ENCODE results near the gene SLC35B2.

Gene SLC35B2

DNA sequence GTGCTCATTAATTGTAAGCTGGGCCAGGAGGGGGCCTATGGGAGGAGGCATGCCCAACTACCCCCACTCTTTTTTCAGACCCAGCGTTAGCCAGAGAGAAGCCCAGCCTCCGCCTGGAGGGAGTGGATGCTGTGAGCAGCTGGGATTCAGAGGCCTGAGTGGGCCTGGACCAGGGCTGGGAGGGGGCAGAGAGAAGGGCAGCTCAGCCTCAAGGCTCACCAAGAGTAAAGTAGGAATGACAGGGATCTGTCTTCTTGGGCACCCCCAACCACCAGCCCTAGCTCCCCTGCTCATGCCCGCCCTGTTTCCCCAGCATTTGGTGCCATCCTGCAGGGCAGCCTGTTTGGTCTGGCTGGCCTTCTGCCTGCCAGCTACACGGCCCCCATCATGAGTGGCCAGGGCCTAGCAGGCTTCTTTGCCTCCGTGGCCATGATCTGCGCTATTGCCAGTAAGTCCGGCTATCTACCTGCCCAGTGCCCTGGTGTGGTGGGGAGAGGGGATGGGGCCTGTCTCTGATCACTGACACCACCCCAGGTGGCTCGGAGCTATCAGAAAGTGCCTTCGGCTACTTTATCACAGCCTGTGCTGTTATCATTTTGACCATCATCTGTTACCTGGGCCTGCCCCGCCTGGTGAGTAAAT is 27.2 kb downstream of the SLC35B2 start:
- H3K4me1 ChIP-seq (ENCODE audit: insufficient read depth, poor library complexity, severe bottlenecking): no peaks in the 10 kb centered on the region
- no peaks in the 10 kb centered on the region for H3K9me3 ChIP-seq (ENCODE audit: severe bottlenecking)
- DNase-seq (ENCODE audit: low spot score): no peak
- TF ChIP-seq, protein P1, sequence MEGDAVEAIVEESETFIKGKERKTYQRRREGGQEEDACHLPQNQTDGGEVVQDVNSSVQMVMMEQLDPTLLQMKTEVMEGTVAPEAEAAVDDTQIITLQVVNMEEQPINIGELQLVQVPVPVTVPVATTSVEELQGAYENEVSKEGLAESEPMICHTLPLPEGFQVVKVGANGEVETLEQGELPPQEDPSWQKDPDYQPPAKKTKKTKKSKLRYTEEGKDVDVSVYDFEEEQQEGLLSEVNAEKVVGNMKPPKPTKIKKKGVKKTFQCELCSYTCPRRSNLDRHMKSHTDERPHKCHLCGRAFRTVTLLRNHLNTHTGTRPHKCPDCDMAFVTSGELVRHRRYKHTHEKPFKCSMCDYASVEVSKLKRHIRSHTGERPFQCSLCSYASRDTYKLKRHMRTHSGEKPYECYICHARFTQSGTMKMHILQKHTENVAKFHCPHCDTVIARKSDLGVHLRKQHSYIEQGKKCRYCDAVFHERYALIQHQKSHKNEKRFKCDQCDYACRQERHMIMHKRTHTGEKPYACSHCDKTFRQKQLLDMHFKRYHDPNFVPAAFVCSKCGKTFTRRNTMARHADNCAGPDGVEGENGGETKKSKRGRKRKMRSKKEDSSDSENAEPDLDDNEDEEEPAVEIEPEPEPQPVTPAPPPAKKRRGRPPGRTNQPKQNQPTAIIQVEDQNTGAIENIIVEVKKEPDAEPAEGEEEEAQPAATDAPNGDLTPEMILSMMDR (IDR thresholded peaks at IDR 0.05; ENCODE audit: poor library complexity, severe bottlenecking): no peak
- ATAC-seq (ENCODE audit: low read depth): no peak
- peaks cover 30% of the 10 kb centered on the region for H3K36me3 ChIP-seq (ENCODE audit: low read depth)
- H3K4me3 ChIP-seq (ENCODE audit: severe bottlenecking): no peak overlapping the region
- H3K27ac ChIP-seq (ENCODE audit: poor library complexity, severe bottlenecking): no peak overlapping the region
- no peaks in the 10 kb centered on the region for H3K27me3 ChIP-seq (ENCODE audit: insufficient read depth, poor library complexity, severe bottlenecking)

DNA sequence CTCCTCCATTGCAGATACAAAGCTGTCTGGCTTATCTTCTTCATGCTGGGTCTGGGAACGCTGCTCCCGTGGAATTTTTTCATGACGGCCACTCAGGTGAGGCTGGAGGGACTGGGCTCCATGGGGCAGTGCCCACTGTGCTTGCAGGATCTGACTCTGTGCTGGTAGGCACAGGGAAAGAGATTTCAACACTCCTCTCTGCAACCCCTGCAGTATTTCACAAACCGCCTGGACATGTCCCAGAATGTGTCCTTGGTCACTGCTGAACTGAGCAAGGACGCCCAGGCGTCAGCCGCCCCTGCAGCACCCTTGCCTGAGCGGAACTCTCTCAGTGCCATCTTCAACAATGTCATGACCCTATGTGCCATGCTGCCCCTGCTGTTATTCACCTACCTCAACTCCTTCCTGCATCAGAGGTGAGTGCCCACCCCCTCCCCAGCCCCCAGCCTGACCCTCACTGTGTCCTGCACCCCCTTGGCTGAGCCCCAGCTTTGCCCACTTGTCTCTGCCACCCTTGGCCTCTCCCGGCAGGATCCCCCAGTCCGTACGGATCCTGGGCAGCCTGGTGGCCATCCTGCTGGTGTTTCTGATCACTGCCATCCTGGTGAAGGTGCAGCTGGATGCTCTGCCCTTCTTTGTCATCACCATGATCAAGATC is 27.8 kb downstream of the SLC35B2 start:
- Histone ChIP-seq H3K4me3 (ENCODE audit: severe bottlenecking) (no peak overlapping the region), H3K27ac (ENCODE audit: poor library complexity, severe bottlenecking) (no peak overlapping the region), H3K9me3 (ENCODE audit: severe bottlenecking) (no peaks in the 10 kb centered on the region), H3K4me1 (ENCODE audit: insufficient read depth, poor library complexity, severe bottlenecking) (peaks cover 6% of the 10 kb centered on the region), H3K36me3 (ENCODE audit: low read depth) (peaks cover 29% of the 10 kb centered on the region), H3K27me3 (ENCODE audit: insufficient read depth, poor library complexity, severe bottlenecking) (no peaks in the 10 kb centered on the region)
- TF ChIP-seq, protein P1 (IDR thresholded peaks at IDR 0.05; ENCODE audit: poor library complexity, severe bottlenecking): no peak
- DNase-seq (ENCODE audit: low spot score): no peak
- no peak for ATAC-seq (ENCODE audit: low read depth)

DNA sequence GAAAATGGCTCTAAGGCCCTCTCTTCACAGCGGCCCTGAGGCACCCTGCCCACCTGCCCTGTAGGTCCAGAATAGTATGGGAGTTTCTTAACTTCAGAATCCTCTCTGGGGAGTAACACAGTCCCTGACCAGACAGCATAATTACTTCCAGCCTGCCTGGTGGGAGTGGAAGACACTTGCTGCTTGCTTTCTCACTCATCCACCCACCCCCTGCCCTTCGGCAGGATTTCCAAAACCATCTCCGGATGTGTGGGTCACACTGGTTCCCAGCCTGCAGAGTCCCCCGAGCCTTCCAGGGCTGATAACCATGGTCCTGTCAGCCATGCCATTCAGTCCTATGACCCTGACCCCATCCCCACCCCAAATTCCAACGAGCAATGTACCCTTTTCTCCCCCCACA is 28.5 kb downstream of the SLC35B2 start:
- no peak for DNase-seq (ENCODE audit: low spot score)
- no peaks in the 10 kb centered on the region for H3K27me3 ChIP-seq (ENCODE audit: insufficient read depth, poor library complexity, severe bottlenecking)
- H3K4me3 ChIP-seq (ENCODE audit: severe bottlenecking): no peak overlapping the region
- TF ChIP-seq, protein P1 (IDR thresholded peaks at IDR 0.05; ENCODE audit: poor library complexity, severe bottlenecking): no peak
- no peak overlapping the region for H3K27ac ChIP-seq (ENCODE audit: poor library complexity, severe bottlenecking)
- ATAC-seq (ENCODE audit: low read depth): no peak
- peaks cover 29% of the 10 kb centered on the region for H3K36me3 ChIP-seq (ENCODE audit: low read depth)
- peaks cover 9% of the 10 kb centered on the region for H3K4me1 ChIP-seq (ENCODE audit: insufficient read depth, poor library complexity, severe bottlenecking)
- H3K9me3 ChIP-seq (ENCODE audit: severe bottlenecking): no peaks in the 10 kb centered on the region

DNA sequence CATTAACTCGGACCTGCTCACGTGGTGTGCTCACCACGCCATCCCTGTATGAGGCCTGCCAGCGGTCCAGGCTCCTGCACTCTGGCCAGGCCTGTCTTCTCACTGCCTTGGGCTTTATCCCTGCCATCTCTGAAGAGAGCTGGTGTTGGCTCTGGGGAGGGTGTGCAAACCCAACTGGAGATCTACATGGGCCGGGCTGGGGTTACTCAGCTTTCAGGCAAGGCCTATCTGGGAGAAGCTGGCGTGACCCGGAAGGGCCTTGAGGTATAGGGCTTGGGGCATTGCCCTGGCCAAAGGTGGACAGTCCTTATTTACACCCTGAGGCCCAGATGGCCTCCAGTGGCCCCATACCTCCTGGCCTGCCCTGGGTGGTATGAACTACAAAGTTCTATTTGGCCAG is 28.9 kb downstream of the SLC35B2 start:
- no peak overlapping the region for H3K27ac ChIP-seq (ENCODE audit: poor library complexity, severe bottlenecking)
- no peak for DNase-seq (ENCODE audit: low spot score)
- H3K9me3 ChIP-seq (ENCODE audit: severe bottlenecking): no peaks in the 10 kb centered on the region
- no peak for ATAC-seq (ENCODE audit: low read depth)
- H3K4me3 ChIP-seq (ENCODE audit: severe bottlenecking): no peak overlapping the region
- peaks cover 29% of the 10 kb centered on the region for H3K36me3 ChIP-seq (ENCODE audit: low read depth)
- TF ChIP-seq, protein P1 (IDR thresholded peaks at IDR 0.05; ENCODE audit: poor library complexity, severe bottlenecking): no peak
- H3K27me3 ChIP-seq (ENCODE audit: insufficient read depth, poor library complexity, severe bottlenecking): no peaks in the 10 kb centered on the region
- peaks cover 9% of the 10 kb centered on the region for H3K4me1 ChIP-seq (ENCODE audit: insufficient read depth, poor library complexity, severe bottlenecking)

DNA sequence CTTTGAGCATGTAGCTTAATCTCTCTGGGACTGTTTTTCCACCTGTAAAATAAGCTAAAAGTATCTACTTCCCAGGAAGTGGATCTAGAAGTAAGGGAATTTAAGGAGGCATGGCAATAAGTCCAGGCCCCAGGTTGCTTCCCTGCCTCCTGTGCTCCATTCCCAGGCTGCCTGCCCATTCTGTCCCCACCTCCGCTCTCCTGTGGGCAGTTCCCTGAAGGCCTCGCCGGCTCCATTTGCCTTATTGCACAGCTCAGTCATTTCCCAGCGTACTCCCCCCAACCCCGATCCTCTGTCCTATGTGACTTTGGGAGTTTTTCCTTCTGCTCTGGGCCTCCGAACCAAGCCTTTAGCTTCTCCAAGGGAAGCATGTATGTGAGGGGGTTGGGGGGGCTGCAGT is 29.3 kb downstream of the SLC35B2 start:
- Histone ChIP-seq H3K4me1 (ENCODE audit: insufficient read depth, poor library complexity, severe bottlenecking) (peaks cover 9% of the 10 kb centered on the region), H3K36me3 (ENCODE audit: low read depth) (peaks cover 29% of the 10 kb centered on the region), H3K27ac (ENCODE audit: poor library complexity, severe bottlenecking) (no peak overlapping the region), H3K4me3 (ENCODE audit: severe bottlenecking) (no peak overlapping the region), H3K9me3 (ENCODE audit: severe bottlenecking) (no peaks in the 10 kb centered on the region), H3K27me3 (ENCODE audit: insufficient read depth, poor library complexity, severe bottlenecking) (no peaks in the 10 kb centered on the region)
- ATAC-seq (ENCODE audit: low read depth): no peak
- DNase-seq (ENCODE audit: low spot score): no peak
- TF ChIP-seq, protein P1 (IDR thresholded peaks at IDR 0.05; ENCODE audit: poor library complexity, severe bottlenecking): no peak
